Measurements from ENCODE around the gene RNF166. TPM values are rescaled to one million over a fixed set of nuclear protein-coding genes. Genes with fewer than 3 reads are reported as not detected.

RNF166 gene
- total RNA-seq, 1 experiment from 2014 or later, result 19.8 TPM

DNA sequence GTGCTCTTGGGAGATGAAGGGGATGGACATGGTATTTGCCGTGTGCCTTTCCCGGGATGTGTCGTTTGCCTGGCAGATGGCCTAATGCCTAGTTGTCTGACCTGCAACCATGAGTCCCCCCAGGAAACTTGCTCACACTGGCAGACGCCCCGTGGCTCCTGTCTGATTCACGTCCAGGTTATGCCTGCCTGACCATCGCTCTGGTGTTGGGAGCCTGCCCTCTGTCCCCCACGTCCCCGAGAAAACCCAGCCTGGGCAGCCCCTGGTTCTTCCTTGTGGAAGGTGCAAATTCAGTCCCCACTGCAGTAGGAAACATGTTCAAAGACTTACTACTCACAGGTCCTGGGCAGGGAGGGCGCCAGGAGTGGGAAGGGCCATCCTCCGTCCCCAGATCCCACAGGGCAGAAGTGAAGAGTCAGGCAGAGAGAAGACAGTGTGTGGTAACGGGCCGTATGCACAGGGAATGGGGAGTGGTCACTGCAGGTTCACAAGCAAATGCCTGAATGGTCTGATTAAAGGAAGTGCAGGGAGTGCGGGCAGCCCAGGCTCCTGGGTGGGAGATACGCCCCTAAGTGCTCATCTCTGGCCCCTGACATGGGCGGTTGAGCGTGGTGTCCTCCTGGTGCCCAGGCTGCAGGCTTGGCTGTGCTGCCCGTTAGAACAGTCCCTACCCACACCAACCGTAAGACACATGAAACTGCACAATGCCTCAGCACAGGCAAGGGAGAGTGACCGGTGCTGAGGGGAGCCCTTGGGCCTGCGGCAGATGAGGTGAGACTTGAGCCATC is 15.7 kb downstream of the RNF166 start:
- no TSS peak for BruUV-seq (replicated peaks)

GRCh38 chr16:88688013-88688778 is 18.0 kb downstream of the RNF166 start:
- POLR2A ChIA-PET, result no interaction called here
- no peak for ATAC-seq

More for the DNA sequence above, 15.7 kb downstream of the RNF166 start:
- no peak for DNase-seq (ENCODE audit: low read depth, low spot score)
- TF ChIP-seq, protein P1, sequence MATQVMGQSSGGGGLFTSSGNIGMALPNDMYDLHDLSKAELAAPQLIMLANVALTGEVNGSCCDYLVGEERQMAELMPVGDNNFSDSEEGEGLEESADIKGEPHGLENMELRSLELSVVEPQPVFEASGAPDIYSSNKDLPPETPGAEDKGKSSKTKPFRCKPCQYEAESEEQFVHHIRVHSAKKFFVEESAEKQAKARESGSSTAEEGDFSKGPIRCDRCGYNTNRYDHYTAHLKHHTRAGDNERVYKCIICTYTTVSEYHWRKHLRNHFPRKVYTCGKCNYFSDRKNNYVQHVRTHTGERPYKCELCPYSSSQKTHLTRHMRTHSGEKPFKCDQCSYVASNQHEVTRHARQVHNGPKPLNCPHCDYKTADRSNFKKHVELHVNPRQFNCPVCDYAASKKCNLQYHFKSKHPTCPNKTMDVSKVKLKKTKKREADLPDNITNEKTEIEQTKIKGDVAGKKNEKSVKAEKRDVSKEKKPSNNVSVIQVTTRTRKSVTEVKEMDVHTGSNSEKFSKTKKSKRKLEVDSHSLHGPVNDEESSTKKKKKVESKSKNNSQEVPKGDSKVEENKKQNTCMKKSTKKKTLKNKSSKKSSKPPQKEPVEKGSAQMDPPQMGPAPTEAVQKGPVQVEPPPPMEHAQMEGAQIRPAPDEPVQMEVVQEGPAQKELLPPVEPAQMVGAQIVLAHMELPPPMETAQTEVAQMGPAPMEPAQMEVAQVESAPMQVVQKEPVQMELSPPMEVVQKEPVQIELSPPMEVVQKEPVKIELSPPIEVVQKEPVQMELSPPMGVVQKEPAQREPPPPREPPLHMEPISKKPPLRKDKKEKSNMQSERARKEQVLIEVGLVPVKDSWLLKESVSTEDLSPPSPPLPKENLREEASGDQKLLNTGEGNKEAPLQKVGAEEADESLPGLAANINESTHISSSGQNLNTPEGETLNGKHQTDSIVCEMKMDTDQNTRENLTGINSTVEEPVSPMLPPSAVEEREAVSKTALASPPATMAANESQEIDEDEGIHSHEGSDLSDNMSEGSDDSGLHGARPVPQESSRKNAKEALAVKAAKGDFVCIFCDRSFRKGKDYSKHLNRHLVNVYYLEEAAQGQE (IDR thresholded peaks at IDR 0.05; ENCODE audit: insufficient read depth in 1 of 2, low read depth in 2 of 2, low read length in 1 of 2), result no peak
- TF ChIP-seq POLR2AphosphoS5 (IDR thresholded peaks at IDR 0.05; ENCODE audit: low read depth, low read length) (no peak), SIN3A (IDR thresholded peaks at IDR 0.05; ENCODE audit: borderline replicate concordance, insufficient read depth, low read depth, low read length) (no peak), CTCF (IDR thresholded peaks at IDR 0.05) (no peak), TCF7L2 (IDR thresholded peaks at IDR 0.05; ENCODE audit: low read depth, low read length) (no peak)
- no peak overlapping the region for H3K4me3 ChIP-seq (ENCODE audit: low read depth in 2 of 2, low read length in 2 of 2)
- no peaks in the 10 kb centered on the region for H3K27me3 ChIP-seq (ENCODE audit: control insufficient read depth, insufficient read depth, low read length)
- ChIA-PET POLR2A (no interaction called here), CTCF (no interaction called here)
- in situ Hi-C loops (cut with HindIII; ENCODE audit: low pct_unique_long_range_greater_than_20kb, low sequenced_read_pairs) (no loop called here), intact Hi-C loops (cut with micrococcal nuclease; ENCODE audit: unreplicated experiment) (no loop called here)
- no peak for ATAC-seq
- H3K36me3 ChIP-seq (ENCODE audit: control insufficient read depth, insufficient read depth, low read length), result no peaks in the 10 kb centered on the region
- no peaks in the 10 kb centered on the region for H3K9me3 ChIP-seq (ENCODE audit: control insufficient read depth, insufficient read depth, low read depth, low read length)
- no peak overlapping the region for H3K27ac ChIP-seq (ENCODE audit: low read length)
- H3K4me1 ChIP-seq (ENCODE audit: control insufficient read depth, insufficient read depth, low read length), result no peaks in the 10 kb centered on the region; the same call in 1 of the 2 replicates

More at GRCh38 chr16:88688013-88688778, 18.0 kb downstream of the RNF166 start:
- H3K4me3 ChIP-seq (ENCODE audit: low read depth in 2 of 2, low read length in 2 of 2), result no peak overlapping the region
- H3K9me3 ChIP-seq (ENCODE audit: control insufficient read depth, insufficient read depth, low read depth, low read length), result no peaks in the 10 kb centered on the region
- no peaks in the 10 kb centered on the region for H3K27me3 ChIP-seq (ENCODE audit: control insufficient read depth, insufficient read depth, low read length)
- no peak overlapping the region for H3K27ac ChIP-seq (ENCODE audit: low read length)
- no peaks in the 10 kb centered on the region for H3K36me3 ChIP-seq (ENCODE audit: control insufficient read depth, insufficient read depth, low read length)
- intact Hi-C loops (cut with micrococcal nuclease; ENCODE audit: unreplicated experiment) (no loop called here), in situ Hi-C loops (cut with HindIII; ENCODE audit: low pct_unique_long_range_greater_than_20kb, low sequenced_read_pairs) (no loop called here)
- CTCF ChIA-PET, result interaction anchor here (0.7 kb wide), 2 partner anchors 39 to 1059 kb away, joined by 4 to 7 read pairs; no protein-coding TSS in a partner anchor
- no peak for TF ChIP-seq SIN3A (IDR thresholded peaks at IDR 0.05; ENCODE audit: borderline replicate concordance, insufficient read depth, low read depth, low read length)
- TF ChIP-seq, protein P1 (IDR thresholded peaks at IDR 0.05; ENCODE audit: insufficient read depth in 1 of 2, low read depth in 2 of 2, low read length in 1 of 2), result no peak
- TF ChIP-seq TCF7L2 (IDR thresholded peaks at IDR 0.05; ENCODE audit: low read depth, low read length), result no peak
- no peak for TF ChIP-seq CTCF (IDR thresholded peaks at IDR 0.05)
- TF ChIP-seq POLR2AphosphoS5 (IDR thresholded peaks at IDR 0.05; ENCODE audit: low read depth, low read length), result no peak
- no TSS peak for BruUV-seq (replicated peaks)
- DNase-seq (ENCODE audit: low read depth, low spot score), result no peak
- no peaks in the 10 kb centered on the region; the same call in 1 of the 2 replicates for H3K4me1 ChIP-seq (ENCODE audit: control insufficient read depth, insufficient read depth, low read length)
